ENCODE results near the gene KIF26B.

KIF26B gene

DNA sequence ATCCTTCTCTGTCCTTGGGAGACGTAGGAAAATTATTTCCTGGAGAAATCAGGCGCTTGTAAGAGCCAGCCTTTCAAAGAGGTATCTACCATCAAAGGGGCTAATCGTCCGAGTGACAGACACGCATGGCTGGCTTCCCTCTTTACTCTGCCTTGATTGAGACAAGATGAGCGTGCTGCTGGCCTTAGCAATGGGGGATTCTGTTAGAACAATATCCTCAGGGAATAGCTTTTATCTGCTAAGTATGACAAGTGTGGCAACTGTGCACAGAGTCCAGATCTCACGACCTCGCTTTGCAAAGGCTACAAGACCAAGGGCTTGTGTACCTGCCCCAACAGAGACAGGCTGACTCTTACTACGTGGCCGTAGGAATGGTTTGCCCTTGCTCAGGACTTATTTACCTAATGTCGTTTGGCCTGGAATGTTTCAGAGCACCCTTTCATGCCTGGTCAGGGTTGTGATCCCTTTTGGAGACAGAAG lies 417.1 kb downstream of the KIF26B start:
- DNase-seq (ENCODE audit: low spot score), result no peak

GRCh38 chr1:245572709-245573108 lies 417.9 kb downstream of the KIF26B start:
- no peak for DNase-seq (ENCODE audit: low spot score)

- DNase-seq (ENCODE audit: low spot score), result no peak
Observed at GRCh38 chr1:245575710-245576109, 420.9 kb downstream of the KIF26B start.

DNA sequence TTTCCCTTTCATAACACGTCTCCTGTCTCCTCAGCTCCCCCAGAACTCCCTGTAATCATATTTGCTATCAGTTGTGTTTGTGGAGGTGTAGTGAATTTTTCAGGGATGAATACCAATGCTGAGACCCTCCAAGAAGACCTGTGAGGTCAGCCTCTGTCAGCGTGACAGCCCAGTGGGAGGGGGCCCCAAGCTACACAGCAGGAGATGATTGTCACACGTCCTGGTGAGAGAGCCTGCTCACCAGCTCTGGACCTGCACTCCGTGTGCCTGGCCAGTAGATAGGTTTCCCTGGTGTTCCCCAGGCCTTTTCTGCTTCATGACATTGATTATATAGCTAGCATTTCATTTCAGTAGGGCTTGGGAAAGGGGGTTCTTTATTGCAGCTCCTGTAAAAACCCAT lies 421.5 kb downstream of the KIF26B start:
- no peak for DNase-seq (ENCODE audit: low spot score)

DNA sequence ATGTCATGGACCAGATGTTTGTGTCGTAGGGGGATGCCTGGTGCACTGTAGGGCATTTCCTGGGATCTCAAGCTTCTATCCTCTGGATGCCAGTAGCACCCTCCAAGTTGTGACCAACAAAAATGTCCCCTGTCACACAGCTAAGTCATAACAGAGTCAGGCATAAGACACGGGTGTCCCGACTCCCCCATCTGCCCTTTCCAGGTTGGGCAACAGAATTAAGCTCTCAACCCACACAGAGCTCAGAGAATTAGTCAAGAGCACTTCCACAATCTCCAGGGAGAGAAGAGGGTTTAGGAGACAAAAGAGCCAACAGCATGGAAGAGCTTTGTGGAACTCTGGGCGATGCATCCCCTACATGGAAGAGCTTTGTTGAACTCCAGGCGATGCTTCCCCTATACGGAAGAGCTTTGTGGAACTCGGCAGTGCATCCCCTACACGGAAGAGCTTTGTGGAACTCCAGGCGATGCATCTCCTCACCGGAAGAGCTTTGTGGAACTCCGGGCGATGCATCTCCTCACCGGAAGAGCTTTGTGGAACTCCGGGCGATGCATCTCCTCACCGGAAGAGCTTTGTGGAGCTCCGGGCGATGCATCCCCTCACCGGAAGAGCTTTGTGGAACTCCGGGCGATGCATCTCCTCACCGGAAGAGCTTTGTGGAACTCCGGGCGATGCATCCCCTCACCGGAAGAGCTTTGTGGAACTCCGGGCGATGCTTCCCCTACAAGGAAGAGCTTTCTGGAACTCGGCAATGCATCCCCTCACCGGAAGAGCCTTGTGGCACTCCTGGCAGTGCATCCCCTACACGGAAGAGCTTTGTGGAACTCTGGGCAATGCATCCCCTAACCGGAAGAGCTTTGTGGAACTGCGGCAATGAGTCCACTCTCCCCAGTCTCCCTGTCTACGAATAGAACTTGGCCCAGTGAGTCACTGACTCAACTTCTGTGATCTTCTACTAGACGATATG lies 422.7 kb downstream of the KIF26B start:
- no peak for DNase-seq (ENCODE audit: low spot score)

DNA sequence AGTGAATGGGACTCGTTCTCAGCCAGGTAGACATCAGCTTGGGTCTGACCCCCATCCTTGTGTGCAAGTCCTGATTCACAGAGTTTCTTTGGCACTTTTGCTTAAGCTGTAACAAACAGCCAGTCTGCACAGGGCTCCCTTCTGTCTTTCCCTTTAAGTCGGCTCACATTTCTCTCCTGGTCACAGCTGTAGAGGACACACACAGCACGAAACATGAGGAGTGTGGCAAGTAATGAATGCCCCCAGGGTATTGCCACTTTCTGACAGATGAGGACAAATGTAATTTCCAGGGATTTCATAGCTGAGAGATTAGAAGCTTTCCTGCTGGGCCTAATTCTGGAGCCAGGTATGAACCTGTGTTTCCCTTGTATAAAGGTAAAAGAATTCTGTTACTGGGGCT lies 423.5 kb downstream of the KIF26B start:
- DNase-seq (ENCODE audit: low spot score), result no peak

GRCh38 chr1:245578771-245579170 lies 424.0 kb downstream of the KIF26B start:
- no peak for DNase-seq (ENCODE audit: low spot score)

DNA sequence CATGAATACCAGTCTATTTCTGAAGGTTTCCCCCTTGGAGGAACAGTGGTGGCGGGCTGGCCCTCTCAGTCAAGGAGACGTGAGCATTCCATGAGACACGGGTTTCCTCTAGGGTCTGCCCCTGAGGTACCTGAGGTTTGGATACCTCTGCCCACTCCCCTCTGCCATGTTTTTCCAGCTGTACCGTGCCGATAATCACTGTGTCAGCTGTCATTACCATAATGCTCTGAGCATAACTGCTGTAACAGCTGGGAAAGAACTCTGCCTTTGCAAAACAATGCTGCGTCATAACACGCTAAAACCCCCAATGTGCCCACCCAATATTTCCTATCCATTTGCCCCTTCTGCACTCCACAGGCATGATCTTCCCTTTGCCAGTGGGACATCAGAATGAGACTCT lies 425.1 kb downstream of the KIF26B start:
- no peak for DNase-seq (ENCODE audit: low spot score)

GRCh38 chr1:245580651-245581050 lies 425.9 kb downstream of the KIF26B start:
- no peak for DNase-seq (ENCODE audit: low spot score)

DNA sequence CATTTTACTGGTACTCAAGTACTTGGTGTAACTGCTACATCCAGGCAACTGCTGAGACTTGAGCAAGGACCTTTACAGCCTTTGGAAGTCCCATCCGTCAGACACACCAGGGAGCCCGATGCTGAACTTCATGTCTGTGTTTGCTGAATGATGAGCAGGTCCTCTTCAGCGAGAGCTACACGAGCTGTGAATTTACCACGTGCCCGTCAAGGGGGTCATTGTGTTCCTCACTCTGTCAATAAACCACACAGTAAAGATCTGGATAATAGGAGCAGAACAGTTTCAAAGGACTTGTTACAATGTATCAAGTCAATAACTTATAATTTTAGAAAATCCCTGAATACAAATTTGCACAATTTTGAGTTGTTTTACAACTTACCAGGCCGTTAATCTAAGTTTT lies 427.2 kb downstream of the KIF26B start:
- DNase-seq (ENCODE audit: low spot score), result no peak

DNA sequence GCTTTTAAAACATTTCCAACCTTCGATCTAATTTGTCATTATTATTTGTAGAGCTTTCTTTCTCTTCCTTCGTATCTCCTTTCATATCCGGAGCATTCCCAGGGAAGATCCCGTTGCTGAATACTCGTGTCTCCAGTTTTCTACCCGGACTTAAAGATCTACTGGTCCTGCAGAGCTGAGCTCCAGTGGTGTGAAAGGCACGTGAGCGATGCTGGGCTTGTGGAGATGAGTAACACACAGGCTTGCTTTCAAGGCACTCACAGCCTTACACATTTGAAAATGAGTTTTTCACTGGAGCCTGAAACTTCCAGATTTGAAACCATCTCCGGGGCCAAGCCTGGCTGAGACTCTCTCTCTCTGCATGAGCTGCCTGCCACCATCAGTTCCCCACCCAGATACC lies 428.3 kb downstream of the KIF26B start:
- DNase-seq (ENCODE audit: low spot score), result no peak

DNA sequence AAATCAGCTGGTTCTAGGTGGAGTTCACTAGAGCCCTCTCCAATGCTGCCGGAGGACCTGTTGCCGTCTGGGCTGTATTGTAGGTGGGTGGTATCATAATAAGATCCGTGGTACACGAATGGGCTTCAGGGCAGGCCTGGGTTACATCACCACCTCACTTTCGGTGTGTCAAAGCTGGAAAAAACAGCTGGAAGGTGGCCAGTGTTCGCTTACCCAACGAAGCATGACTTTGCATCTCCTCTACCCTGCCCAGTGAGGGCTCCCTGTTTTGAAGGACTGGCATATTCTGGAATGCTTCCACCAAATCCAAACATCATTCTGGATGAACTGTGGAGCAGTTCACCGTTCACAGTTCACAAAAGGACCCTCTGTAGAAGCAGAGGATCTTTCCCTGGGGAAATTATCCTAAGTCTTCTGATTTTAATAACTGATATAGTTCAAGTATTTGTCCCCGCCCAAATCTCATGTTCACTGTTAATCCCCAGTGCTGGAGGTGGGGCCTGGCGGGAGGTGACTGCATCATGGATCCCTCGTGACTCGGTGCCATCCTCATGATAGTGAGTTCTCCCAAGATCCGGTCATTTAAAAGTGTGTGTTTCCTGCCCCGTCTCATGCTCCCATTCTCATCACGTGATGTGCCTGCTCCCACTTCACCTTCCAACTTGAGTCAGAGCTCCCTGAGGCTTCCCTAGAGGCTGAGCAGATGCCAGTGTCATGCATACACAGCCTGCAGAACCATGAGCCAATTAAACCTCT lies 429.0 kb downstream of the KIF26B start:
- DNase-seq (ENCODE audit: low spot score), result no peak

DNA sequence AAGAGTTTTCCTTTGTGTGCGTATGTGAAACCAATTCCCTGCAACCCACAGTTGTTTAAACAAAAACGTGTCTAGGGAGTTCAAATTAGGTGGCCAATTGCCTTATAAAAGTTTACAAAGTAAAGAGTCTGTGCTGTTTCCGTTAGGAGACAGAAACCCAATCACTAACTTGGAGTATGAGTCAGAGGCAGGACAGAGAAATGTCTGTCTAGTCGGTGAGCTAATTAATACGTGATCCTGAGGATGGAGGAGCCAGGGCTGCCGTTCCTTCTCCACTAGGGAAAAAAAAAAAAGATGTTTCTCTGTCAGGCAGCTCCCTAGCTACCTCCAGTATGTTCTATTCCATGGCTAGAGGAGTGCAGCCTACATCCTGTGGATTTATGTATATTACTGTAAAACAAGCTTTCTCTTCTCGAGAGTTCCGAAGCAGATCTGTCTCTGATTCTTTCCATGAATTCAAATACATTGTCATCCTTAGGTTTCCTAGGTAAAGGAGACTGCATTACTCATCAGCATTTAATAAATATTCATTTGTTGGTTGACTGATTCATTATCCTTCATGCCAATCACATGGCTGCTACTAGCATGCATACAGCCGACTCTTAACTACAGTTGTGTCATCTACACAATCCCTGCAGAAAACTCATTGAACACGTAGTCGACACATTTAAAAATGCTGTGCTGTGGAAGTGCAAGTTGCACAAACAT lies 430.6 kb downstream of the KIF26B start:
- DNase-seq (ENCODE audit: low spot score), result no peak

- DNase-seq (ENCODE audit: low spot score), result no peak
Observed at GRCh38 chr1:245587435-245588115, 432.8 kb downstream of the KIF26B start.

DNA sequence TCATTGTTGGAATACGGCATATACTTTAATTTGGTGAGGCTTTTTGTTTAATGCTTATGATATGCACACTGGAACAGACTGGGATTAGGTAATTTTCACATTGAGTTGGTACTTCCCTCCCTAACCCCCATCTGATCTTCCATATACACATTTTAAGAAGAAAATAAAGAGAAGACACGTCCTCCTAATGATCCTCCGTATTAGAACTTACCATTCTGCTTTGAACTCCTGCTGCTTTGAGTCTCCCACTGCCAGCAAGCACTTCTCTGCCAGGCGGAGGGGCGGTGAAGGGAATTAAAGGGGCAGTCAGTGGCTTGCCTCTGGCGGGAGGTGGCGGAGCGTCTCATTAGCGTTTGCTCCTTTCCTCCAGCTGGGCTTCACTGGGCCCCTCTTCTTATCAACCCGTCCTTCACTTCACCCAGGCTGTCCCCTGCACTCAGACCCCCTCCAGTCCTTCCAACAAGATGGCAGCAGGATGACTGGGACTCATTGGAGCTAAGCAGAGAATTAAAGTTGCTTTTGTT lies 433.4 kb downstream of the KIF26B start:
- no peak for DNase-seq (ENCODE audit: low spot score)

GRCh38 chr1:245589316-245589715 lies 434.5 kb downstream of the KIF26B start:
- no peak for DNase-seq (ENCODE audit: low spot score)

GRCh38 chr1:245589906-245590305 lies 435.1 kb downstream of the KIF26B start:
- DNase-seq (ENCODE audit: low spot score), result no peak

DNA sequence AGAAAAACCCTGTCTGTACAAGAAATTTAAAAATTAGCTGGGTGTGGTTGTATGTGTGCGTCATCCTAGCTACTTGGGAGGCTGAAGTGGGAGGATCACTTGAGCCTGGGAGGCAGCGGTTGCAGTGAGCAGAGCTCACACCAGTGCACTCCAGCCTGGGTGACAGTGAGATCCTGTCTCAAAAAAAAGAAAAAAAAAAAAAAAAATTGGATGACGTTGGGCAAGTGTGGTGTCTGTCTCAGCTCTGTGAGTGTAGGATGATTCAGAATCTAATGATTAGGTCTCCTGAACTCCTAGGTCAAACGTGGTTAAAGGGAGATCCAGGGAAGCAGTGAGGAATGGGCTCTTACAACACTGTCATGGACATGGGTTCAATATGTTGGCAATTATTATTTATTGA lies 435.9 kb downstream of the KIF26B start:
- no peak for DNase-seq (ENCODE audit: low spot score)

GRCh38 chr1:245591346-245592188 lies 436.8 kb downstream of the KIF26B start:
- no peak for DNase-seq (ENCODE audit: low spot score)

DNA sequence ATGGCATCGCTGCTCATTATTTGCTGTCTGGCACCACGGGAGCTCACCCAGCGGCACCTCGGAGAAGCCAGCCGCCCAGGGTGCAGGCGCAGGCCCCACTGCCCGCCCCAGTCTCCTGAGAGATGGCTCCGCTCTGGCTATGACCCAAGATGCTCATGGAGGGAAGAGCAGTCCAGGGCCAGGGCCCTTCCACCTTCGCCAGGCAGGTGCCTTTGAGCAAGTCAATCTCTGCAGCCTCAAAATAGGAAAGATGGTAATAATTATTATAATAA lies 437.3 kb downstream of the KIF26B start:
- no peak for DNase-seq (ENCODE audit: low spot score)
